ENCODE measurements around the gene WWOX.

The WWOX gene

DNA sequence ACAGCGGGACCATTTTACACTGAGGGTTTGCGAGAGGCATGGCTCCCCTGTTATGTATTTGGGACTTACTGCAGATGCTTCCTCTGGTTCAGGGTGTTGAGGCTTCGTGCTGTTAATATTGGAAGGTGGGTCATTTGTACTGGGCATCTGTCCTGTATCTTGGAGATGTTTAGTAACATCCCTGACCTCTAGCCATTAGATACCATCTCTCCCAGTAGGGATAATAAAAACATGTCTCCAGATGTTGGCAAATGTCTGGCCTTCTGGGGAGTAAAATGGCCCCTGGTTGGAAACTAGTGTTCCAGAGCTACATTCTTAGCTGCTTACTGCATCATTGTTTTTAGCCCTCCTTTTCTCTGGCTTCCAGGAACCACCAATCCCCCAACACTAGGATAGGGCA is 388.0 kb downstream of the WWOX start:
- no peak overlapping the region for H3K4me3 ChIP-seq (ENCODE audit: low read depth, low read length)

DNA sequence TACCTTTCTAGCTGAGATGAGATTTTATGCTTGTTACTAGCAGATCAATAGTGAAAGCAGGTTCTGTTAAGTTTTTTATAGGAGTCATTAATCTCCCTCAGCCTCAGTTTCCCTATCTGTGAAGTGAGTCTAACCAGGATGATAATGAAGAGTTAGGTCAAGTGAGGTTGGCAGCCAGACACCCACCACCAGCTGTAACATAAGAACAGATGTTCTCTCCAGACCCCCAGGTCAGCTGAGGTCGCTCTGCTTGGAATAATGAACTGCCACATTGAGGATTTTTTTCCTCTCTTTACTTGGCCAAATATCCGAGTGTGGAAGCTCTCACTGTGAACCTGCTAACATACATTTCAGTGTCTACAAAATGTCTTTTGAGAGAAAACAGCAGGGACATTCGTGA is 389.6 kb downstream of the WWOX start:
- no peak overlapping the region for H3K4me3 ChIP-seq (ENCODE audit: low read depth, low read length)

GRCh38 chr16:78489631-78490030 is 390.2 kb downstream of the WWOX start:
- H3K4me3 ChIP-seq (ENCODE audit: low read depth, low read length) = no peak overlapping the region

GRCh38 chr16:78490431-78490830 is 391.0 kb downstream of the WWOX start:
- H3K4me3 ChIP-seq (ENCODE audit: low read depth, low read length) = no peak overlapping the region

DNA sequence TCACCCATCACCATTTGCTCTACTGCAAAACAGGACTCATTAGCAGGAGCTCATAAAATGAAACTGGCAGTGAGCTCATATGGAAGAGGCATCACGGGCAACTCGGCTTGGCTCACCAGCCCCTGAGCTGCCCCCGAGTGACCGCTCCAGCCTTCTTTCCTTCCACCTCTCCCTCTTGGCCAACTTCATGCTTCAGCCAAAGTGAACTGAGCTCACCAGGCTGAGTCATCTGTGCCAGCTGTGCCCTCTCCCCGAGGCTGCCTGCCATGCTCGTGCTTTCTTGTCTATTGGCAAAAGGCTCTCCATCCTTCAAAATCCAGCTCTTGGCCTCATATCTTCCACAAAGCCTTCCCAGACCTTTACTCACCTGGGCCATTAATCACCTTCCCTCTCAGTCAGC is 391.4 kb downstream of the WWOX start:
- H3K4me3 ChIP-seq (ENCODE audit: low read depth, low read length) = no peak overlapping the region

DNA sequence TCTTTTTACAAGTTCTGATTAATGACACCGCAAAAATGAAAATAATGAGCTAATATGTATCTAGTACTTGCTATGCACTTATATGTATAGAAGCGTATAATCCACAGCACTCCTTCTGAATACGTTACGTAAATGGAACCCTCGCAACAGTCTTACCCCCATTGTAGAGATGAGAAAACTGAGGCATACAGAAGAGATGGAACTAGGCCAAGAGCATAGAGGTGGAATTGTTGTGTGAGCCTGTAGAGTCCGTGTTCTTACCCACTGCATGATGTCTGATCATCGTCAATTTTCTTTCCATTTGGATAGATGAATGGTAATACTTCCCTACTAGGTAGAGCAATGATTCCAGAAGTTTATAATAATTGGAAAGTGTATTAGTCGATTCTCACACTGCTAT is 394.1 kb downstream of the WWOX start:
- no peak overlapping the region for H3K4me3 ChIP-seq (ENCODE audit: low read depth, low read length)

GRCh38 chr16:78494105-78494504 is 394.7 kb downstream of the WWOX start:
- no peak overlapping the region for H3K4me3 ChIP-seq (ENCODE audit: low read depth, low read length)

DNA sequence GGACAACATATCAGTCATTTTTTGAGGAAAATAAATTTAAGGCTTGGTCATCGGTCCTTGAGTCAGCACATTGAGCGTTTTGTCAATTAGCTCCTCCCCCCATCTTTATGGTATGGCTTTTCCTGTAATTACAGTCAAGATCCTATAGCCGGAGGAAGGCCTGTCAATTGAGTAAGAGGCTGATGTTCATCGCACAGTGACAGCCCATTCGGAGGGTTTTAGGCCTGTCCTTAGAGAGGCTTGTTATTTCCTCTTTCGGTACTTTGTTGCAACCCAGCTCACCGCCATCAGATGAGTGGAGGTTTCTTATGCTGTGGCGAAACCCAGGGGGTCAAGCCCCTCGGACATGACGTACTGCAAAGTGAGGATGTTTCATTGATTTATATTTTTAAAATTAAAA is 395.2 kb downstream of the WWOX start:
- H3K4me3 ChIP-seq (ENCODE audit: low read depth, low read length) = no peak overlapping the region

DNA sequence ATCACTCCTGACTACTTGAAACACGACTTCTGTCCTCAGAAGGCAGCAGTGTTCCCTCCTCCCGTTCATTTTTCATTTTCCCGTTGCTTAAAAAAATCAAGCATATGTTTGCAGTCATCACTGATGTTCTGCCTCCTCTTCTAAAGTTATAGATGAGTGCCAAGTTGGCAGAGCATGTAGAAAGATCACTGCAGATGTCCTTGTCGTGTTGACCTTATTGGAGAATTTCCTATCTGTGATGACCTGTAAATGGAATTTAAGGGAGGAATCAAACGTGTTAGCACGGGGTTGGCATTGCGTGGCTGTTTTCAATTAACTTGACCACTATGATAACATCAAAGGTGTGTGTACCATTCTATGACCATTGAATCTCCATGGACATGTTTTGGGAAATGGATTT is 396.7 kb downstream of the WWOX start:
- no peak overlapping the region for H3K4me3 ChIP-seq (ENCODE audit: low read depth, low read length)

GRCh38 chr16:78499399-78499798 is 399.9 kb downstream of the WWOX start:
- H3K4me3 ChIP-seq (ENCODE audit: low read depth, low read length) = no peak overlapping the region

- no peak overlapping the region for H3K4me3 ChIP-seq (ENCODE audit: low read depth, low read length)
Measured at GRCh38 chr16:78500659-78501270, 401.3 kb downstream of the WWOX start.

- no peak overlapping the region for H3K4me3 ChIP-seq (ENCODE audit: low read depth, low read length)
Measured at GRCh38 chr16:78501744-78502143, 402.3 kb downstream of the WWOX start.

GRCh38 chr16:78502812-78503350 is 403.4 kb downstream of the WWOX start:
- H3K4me3 ChIP-seq (ENCODE audit: low read depth, low read length) = no peak overlapping the region

- no peak overlapping the region for H3K4me3 ChIP-seq (ENCODE audit: low read depth, low read length)
Measured at GRCh38 chr16:78503602-78504001, 404.1 kb downstream of the WWOX start.

DNA sequence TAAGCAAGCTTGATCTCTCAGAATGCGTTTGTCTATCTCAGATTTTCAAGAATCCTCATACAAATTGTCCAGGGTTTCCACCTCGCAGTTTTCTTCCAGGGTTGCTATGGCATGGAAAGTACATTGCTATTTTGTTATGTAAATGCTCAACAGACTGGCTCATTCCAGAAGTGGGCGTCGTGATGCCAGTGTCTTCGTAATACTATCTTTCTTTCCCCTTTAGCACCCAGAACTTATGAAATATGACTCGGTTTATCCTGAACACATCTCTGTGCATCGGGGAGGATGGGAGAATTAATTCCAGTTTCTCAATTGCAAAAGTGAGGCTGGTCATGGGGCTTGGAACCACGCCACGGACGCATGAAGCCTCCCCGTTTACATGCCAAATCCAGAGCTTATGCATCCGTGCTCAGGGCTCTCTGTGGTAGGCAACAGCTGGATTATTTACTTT is 405.0 kb downstream of the WWOX start:
- H3K4me3 ChIP-seq (ENCODE audit: low read depth, low read length) = no peak overlapping the region

- no peak overlapping the region for H3K4me3 ChIP-seq (ENCODE audit: low read depth, low read length)
Measured at GRCh38 chr16:78505036-78505435, 405.6 kb downstream of the WWOX start.

- H3K4me3 ChIP-seq (ENCODE audit: low read depth, low read length) = no peak overlapping the region
Measured at GRCh38 chr16:78505544-78506366, 406.3 kb downstream of the WWOX start.

- H3K4me3 ChIP-seq (ENCODE audit: low read depth, low read length) = no peak overlapping the region
Measured at GRCh38 chr16:78506367-78507193, 407.1 kb downstream of the WWOX start.

- no peak overlapping the region for H3K4me3 ChIP-seq (ENCODE audit: low read depth, low read length)
Measured at GRCh38 chr16:78507576-78507975, 408.1 kb downstream of the WWOX start.

DNA sequence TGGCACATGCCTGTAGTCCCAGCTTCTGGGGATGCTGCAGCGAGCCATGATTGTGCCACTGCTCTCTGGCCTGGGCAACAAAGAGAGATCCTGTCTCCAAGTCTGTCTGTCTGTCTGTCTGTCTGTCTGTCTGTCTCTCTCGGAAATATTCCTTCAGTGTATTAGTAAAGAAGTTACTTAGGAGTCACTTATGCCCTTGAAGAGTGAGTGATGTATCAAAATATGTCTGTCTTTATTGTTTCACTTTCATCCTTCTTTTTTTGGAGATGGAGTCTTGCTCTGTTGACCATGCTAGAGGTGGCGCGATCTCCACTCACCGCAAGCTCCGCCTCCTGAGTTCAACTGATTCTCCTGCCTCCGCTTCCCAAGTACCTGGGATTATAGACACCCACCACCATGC is 410.5 kb downstream of the WWOX start:
- no peak overlapping the region for H3K4me3 ChIP-seq (ENCODE audit: low read depth, low read length)

- no peak overlapping the region for H3K4me3 ChIP-seq (ENCODE audit: low read depth, low read length)
Measured at GRCh38 chr16:78510496-78510895, 411.0 kb downstream of the WWOX start.
